ENCODE results near the gene ARF1.

Gene ARF1

GRCh38 chr1:228050571-228051231 is 31.8 kb upstream of the ARF1 start:
- DNase-seq: no peak

DNA sequence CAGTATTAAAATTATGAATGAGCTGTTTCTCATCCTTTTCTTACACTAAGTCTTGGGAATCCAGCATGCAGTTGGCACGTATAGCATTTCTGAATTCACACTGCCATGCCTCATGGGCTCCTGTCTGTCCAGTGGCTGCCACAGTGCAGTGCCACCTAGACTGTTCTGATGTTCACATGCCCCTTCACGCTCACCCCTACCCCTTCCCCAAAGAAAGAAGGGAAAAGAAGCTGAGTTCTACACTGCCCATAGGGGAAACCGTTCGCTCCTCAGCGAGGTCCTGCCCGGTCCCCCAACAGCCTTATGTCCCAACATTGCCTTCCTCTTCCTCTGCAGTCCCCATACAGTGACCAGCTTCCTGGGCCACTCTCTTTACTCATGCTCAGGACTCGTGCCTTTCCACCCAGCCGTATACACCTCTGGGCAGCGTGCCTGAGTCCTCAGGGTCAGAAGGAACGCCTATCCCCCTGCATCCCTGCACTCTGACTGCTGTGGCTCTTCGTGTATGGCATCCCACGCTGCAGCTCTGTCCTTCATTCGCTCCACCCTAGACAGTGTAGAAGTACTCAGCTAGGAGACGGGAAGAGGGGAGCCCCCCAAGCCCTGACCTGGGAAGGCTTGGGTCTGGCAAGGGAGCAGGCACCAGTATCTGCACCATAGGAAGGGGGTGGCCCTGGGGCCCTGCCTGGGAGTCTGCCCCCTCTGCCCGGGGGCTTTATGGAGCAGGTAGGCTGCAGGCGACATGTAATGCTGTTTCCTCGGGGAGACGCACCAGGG is 24.1 kb upstream of the ARF1 start:
- DNase-seq: no peak

DNA sequence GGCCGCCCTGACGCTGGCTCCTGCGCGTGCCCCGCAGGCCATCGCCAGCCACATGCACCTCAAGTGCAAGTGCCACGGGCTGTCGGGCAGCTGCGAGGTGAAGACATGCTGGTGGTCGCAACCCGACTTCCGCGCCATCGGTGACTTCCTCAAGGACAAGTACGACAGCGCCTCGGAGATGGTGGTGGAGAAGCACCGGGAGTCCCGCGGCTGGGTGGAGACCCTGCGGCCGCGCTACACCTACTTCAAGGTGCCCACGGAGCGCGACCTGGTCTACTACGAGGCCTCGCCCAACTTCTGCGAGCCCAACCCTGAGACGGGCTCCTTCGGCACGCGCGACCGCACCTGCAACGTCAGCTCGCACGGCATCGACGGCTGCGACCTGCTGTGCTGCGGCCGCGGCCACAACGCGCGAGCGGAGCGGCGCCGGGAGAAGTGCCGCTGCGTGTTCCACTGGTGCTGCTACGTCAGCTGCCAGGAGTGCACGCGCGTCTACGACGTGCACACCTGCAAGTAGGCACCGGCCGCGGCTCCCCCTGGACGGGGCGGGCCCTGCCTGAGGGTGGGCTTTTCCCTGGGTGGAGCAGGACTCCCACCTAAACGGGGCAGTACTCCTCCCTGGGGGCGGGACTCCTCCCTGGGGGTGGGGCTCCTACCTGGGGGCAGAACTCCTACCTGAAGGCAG is 23.4 kb upstream of the ARF1 start:
- DNase-seq: peak; percentile 65

DNA sequence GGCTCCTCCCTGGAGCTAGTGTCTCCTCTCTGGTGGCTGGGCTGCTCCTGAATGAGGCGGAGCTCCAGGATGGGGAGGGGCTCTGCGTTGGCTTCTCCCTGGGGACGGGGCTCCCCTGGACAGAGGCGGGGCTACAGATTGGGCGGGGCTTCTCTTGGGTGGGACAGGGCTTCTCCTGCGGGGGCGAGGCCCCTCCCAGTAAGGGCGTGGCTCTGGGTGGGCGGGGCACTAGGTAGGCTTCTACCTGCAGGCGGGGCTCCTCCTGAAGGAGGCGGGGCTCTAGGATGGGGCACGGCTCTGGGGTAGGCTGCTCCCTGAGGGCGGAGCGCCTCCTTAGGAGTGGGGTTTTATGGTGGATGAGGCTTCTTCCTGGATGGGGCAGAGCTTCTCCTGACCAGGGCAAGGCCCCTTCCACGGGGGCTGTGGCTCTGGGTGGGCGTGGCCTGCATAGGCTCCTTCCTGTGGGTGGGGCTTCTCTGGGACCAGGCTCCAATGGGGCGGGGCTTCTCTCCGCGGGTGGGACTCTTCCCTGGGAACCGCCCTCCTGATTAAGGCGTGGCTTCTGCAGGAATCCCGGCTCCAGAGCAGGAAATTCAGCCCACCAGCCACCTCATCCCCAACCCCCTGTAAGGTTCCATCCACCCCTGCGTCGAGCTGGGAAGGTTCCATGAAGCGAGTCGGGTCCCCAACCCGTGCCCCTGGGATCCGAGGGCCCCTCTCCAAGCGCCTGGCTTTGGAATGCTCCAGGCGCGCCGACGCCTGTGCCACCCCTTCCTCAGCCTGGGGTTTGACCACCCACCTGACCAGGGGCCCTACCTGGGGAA is 22.7 kb upstream of the ARF1 start:
- DNase-seq: peak; percentile 96

DNA sequence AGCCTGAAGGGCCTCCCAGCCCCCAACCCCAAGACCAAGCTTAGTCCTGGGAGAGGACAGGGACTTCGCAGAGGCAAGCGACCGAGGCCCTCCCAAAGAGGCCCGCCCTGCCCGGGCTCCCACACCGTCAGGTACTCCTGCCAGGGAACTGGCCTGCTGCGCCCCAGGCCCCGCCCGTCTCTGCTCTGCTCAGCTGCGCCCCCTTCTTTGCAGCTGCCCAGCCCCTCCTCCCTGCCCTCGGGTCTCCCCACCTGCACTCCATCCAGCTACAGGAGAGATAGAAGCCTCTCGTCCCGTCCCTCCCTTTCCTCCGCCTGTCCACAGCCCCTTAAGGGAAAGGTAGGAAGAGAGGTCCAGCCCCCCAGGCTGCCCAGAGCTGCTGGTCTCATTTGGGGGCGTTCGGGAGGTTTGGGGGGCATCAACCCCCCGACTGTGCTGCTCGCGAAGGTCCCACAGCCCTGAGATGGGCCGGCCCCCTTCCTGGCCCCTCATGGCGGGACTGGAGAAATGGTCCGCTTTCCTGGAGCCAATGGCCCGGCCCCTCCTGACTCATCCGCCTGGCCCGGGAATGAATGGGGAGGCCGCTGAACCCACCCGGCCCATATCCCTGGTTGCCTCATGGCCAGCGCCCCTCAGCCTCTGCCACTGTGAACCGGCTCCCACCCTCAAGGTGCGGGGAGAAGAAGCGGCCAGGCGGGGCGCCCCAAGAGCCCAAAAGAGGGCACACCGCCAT is 21.9 kb upstream of the ARF1 start:
- peak; percentile 60 for DNase-seq

- no peak for DNase-seq
These were observed 21.0 kb upstream of the ARF1 start for GRCh38 chr1:228061411-228062084.

- DNase-seq: no peak
These were observed 20.3 kb upstream of the ARF1 start for GRCh38 chr1:228062085-228062791.

- DNase-seq: no peak
These were observed 19.7 kb upstream of the ARF1 start for GRCh38 chr1:228062812-228063211.

DNA sequence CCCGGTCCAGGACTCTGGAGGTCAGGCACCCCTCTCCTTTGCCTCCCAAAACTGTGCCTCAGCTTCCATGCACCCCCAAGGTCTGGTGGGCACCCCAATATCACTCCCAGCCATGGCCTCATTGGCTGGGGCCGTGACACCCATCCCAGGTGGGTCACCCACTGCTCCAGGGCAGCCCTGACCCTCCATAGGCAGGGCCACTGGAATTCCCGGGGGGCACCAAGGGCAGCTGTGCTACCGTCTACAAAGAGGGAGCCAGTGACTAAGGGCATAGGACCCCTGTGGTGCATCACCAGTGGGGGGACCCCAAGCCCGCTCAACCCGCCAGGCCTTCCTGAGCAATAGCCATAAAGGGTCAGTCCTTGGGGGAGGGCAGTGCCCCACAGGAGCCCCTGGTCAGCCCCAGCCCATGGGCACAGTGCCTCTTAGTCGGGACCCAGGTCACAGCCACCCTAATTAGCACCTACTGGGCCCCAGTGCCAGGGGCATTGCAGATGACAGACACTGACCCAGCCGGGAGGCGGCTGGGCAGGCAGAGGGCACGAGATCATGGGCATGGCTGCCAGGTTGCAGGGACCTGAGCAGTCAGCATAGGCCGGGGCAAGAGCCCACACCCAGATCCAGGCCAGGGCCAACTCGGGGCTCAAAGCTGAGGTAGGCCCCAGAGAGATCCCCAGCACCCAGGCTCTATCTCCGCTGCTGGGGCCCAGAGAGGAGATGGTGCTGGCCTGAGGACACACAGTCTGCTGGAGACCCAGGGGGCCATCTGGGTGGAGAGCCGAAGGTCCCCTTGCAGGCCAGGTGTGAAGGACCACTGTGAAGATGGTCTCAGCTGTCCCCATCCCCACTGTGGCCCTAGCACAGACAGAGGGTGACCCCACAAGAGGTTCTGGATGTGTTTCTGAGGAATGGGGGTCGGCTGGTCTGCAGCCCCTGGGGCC is 19.0 kb upstream of the ARF1 start:
- no peak for DNase-seq

- no peak for DNase-seq
These were observed 18.2 kb upstream of the ARF1 start for GRCh38 chr1:228064296-228064695.

GRCh38 chr1:228064741-228065542 is 17.6 kb upstream of the ARF1 start:
- no peak for DNase-seq

- DNase-seq: no peak
These were observed 16.8 kb upstream of the ARF1 start for GRCh38 chr1:228065543-228066347.

DNA sequence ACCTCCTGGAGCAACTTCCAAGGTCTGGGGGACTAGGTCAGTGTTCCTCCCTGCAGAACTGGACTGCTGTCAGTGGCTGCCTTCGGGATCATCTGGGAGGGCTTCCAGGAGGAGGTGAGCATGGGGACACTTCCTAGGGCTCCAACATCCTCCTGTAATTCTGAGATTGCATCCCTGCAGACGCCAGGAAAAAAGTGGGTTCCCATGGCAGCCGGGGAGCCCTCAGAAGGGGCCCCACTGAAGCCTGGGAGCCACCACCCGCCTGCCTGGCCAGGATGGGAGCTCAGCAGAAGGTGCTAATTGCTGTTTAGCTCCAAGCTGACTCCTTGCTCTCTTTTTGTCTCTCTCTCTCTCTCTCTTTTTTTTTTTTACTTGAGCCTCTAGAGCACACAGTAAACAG is 16.1 kb upstream of the ARF1 start:
- peak; percentile 22 for DNase-seq

DNA sequence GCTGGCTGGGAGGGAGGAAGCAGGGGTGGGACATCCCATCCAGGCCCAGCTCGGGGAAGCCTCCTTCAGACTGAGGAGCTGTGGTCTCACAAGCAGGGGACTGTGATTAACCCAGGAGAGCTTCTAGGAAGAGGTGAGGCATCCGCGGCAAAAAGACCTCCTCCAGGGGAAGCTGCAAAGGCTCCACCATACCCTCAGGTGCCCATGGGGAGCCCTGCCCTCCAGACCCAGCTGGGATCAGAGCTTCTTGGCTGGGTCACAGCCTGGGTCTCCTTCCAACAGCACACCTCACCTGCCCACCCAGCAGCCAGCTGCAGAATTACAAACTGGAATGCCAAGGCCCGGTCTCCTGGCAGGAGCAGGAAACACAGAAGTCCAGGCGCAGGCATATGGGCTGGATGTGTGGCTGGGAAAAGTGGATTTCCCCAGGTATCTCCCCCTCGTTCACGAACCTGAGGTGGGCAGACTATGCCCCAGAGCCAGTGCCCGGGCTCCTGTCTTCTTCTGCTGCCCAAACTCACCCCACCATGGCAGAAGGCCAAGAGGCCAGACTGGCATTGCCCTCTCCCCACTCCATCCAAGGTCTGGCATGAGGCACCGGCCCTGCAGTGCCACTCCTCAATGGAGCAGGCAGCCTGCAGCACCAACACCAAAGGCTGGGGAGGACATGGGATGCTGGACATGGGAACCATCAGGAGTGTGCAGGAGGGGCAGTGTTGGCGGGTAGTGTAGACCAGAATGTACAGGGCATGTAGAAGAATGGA is 15.4 kb upstream of the ARF1 start:
- no peak for DNase-seq

DNA sequence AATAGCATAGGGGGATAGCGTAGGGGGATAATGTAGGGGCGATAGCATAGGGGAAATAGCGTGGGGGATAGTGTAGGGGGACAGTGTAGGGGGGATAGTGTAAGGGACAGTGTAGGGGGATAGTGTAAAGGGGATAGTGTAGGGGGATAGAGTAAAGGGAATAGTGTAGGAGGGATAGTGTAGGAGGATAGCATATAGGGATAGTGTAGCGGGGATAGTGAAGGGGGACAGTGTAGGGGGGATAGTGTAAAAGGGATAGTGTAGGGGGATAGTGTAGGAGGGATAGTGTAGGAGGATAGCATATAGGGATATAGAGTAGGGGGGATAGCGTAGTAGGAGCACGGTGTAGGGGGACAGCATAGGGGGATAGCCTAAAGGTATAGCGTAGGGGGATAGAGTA is 14.1 kb upstream of the ARF1 start:
- DNase-seq: no peak

- no peak for DNase-seq
These were observed 12.3 kb upstream of the ARF1 start for GRCh38 chr1:228070173-228070572.

DNA sequence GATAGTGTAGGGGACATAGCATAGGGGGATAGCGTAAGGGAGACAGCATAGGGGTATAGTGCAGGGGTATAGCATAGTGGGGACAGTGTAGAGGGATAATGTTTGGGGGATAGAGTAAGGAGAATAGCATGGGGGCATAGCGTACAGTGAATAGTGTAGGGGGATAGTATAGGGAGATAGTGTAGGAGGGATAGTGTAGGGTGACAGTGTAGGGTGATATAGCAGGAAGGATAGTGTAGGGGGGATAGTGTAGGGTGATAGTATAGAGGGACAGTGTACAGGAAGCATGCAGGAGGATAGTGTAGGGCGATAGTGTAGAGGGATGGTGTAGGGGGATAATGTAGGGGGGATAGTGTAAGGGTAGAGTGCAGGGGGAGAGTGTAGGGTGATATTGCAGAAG is 11.7 kb upstream of the ARF1 start:
- DNase-seq: no peak
